Measurements from ENCODE around the gene TNPO2. TPM values are rescaled to one million over a fixed set of nuclear protein-coding genes. Genes with fewer than 3 reads are reported as not detected.

Gene TNPO2
- total RNA-seq = 23.9 and 31.4 TPM in 2 replicates

GRCh38 chr19:12723641-12724426, at the start of gene TNPO2:
TSS of gene TNPO2 (minus strand) at chr19:12723932. CDS start at chr19:12720977, 2,955 bp downstream.
- no peak for DNase-seq (ENCODE audit: low read depth, low spot score)

GRCh38 chr19:12772323-12772722, 48.6 kb upstream of the TNPO2 start:
- no peak for DNase-seq (ENCODE audit: low read depth, low spot score)

GRCh38 chr19:12770922-12771321, 47.2 kb upstream of the TNPO2 start:
- DNase-seq (ENCODE audit: low read depth, low spot score) = no peak

GRCh38 chr19:12769689-12770088, 46.0 kb upstream of the TNPO2 start:
- no peak for DNase-seq (ENCODE audit: low read depth, low spot score)

GRCh38 chr19:12767666-12768065, 43.9 kb upstream of the TNPO2 start:
- DNase-seq (ENCODE audit: low read depth, low spot score) = no peak

- no peak for DNase-seq (ENCODE audit: low read depth, low spot score)
Observed at GRCh38 chr19:12767150-12767549, 43.4 kb upstream of the TNPO2 start.

- no peak for DNase-seq (ENCODE audit: low read depth, low spot score)
Observed at GRCh38 chr19:12766051-12766521, 42.4 kb upstream of the TNPO2 start.

- no peak for DNase-seq (ENCODE audit: low read depth, low spot score)
Observed at GRCh38 chr19:12764698-12765097, 41.0 kb upstream of the TNPO2 start.

- no peak for DNase-seq (ENCODE audit: low read depth, low spot score)
Observed at GRCh38 chr19:12763100-12763499, 39.4 kb upstream of the TNPO2 start.

GRCh38 chr19:12759686-12760085, 36.0 kb upstream of the TNPO2 start:
- no peak for DNase-seq (ENCODE audit: low read depth, low spot score)

- no peak for DNase-seq (ENCODE audit: low read depth, low spot score)
Observed at GRCh38 chr19:12757544-12758274, 34.0 kb upstream of the TNPO2 start.

GRCh38 chr19:12756150-12756883, 32.6 kb upstream of the TNPO2 start:
- DNase-seq (ENCODE audit: low read depth, low spot score) = no peak

GRCh38 chr19:12754465-12755196, 30.9 kb upstream of the TNPO2 start:
- DNase-seq (ENCODE audit: low read depth, low spot score) = no peak

- no peak for DNase-seq (ENCODE audit: low read depth, low spot score)
Observed at GRCh38 chr19:12752056-12752781, 28.5 kb upstream of the TNPO2 start.

GRCh38 chr19:12751635-12752034, 27.9 kb upstream of the TNPO2 start, which contains the start of gene BEST2:
TSS of gene BEST2 (plus strand) at chr19:12751791. CDS start at chr19:12752593, 802 bp downstream.
- no peak for DNase-seq (ENCODE audit: low read depth, low spot score)

- DNase-seq (ENCODE audit: low read depth, low spot score) = no peak
Observed at GRCh38 chr19:12750851-12751250, 27.1 kb upstream of the TNPO2 start.

- DNase-seq (ENCODE audit: low read depth, low spot score) = no peak
Observed at GRCh38 chr19:12749938-12750521, 26.3 kb upstream of the TNPO2 start.

- no peak for DNase-seq (ENCODE audit: low read depth, low spot score)
Observed at GRCh38 chr19:12748489-12748888, 24.8 kb upstream of the TNPO2 start.

GRCh38 chr19:12745166-12745897, 21.6 kb upstream of the TNPO2 start:
- DNase-seq (ENCODE audit: low read depth, low spot score) = no peak
